GM12878 (cell line): ENCODE measurements around the gene ZPR1. TPM values are rescaled to one million over a fixed set of nuclear protein-coding genes. Genes with fewer than 3 reads are reported as not detected.

Source experiments
- ATAC-seq: fragments of 200-7000 bp; cut with Tn5 transposase; 3 replicates; pipeline ENCODE4 v1.9.1; 2020; ENCODE audit warnings: mild to moderate bottlenecking, moderate library complexity
- BruUV-seq: library from RNA; stranded (reverse); fragments of 400-500 nt; replicated peaks from 2 replicates; lab custom pipeline; 2021; lab: Mats Ljungman, UMichigan
- CTCF ChIA-PET: fragments of 300-600 bp; sonication (Branson Sonifier 250); formaldehyde crosslinking; extraction: SDS; loops from one replicate; lab custom pipeline; 2021; ENCODE audit warnings: inconsistent platforms; lab: Yijun Ruan, JAX
- POLR2A ChIA-PET: fragments of 350-600 bp; formaldehyde crosslinking; extraction: SDS; loops from one replicate; lab custom pipeline; 2021; ENCODE audit warnings: inconsistent platforms; lab: Charles Lee
- RAD21 ChIA-PET: fragments of 300-600 bp; sonication (Branson Sonifier 250); formaldehyde crosslinking; loops from one replicate; lab custom pipeline; 2023; ENCODE audit warnings: antibody characterized with exemption; ENCODE audit not compliant: unreplicated experiment; lab: Charles Lee
- SMC1A ChIA-PET: fragments of 300-600 bp; sonication (Branson Sonifier 250); formaldehyde crosslinking; loops from one replicate; lab custom pipeline; 2023; ENCODE audit not compliant: unreplicated experiment, uncharacterized antibody; lab: Charles Lee
- DNase-seq: peaks from one replicate; pipeline ENCODE4 v3.0.0-alpha.2; 2011; ENCODE audit warnings: low read depth, low spot score
- FAIRE-seq: peaks from 3 replicates; lab custom pipeline; 2011; peaks lifted over from hg19 to GRCh38; lab: Jason Lieb, UNC
- H2AFZ ChIP-seq: 2 replicates; pipeline ENCODE4 v1.6.0; 2011; ENCODE audit warnings: low read depth, low read length, control low read depth; ENCODE audit not compliant: control insufficient read depth
- H3K27ac ChIP-seq: 2 replicates; pipeline ENCODE4 v1.5.1; 2011; ENCODE audit warnings: control low read depth; ENCODE audit not compliant: control insufficient read depth, insufficient read depth
- H3K27me3 ChIP-seq, 2 experiments: replicated peaks in 1 of 2; 2 replicates each; pipeline versions ENCODE4 v1.6.0 to v1.6.1; 2011; ENCODE audit warnings: low read length in 1 of 2; ENCODE audit not compliant: control insufficient read depth in 2 of 2, insufficient read depth in 2 of 2
- H3K36me3 ChIP-seq, 2 experiments: 2 replicates each; pipeline ENCODE4 v1.5.1; 2011; ENCODE audit warnings: low read length in 1 of 2; ENCODE audit not compliant: control insufficient read depth in 2 of 2, insufficient read depth in 2 of 2
- H3K4me1 ChIP-seq: 2 replicates; pipeline ENCODE4 v1.6.1; 2011; ENCODE audit warnings: mild to moderate bottlenecking, low read length, moderate library complexity, mixed read lengths; ENCODE audit not compliant: control insufficient read depth, insufficient read depth
- H3K4me2 ChIP-seq: 2 replicates; pipeline ENCODE4 v1.6.0; 2011; ENCODE audit warnings: control low read depth; ENCODE audit not compliant: control insufficient read depth, insufficient read depth
- H3K4me3 ChIP-seq: fragments of 200-600 bp; sonication (generic); 2 replicates; pipeline ENCODE4 v1.5.1; 2016
- H3K79me2 ChIP-seq: 2 replicates; pipeline ENCODE4 v1.6.0; 2011; ENCODE audit warnings: low read length; ENCODE audit not compliant: control insufficient read depth, insufficient read depth
- H3K9ac ChIP-seq: 2 replicates; pipeline ENCODE4 v1.8.0; 2011; ENCODE audit warnings: low read length, control low read depth, mixed read lengths; ENCODE audit not compliant: control insufficient read depth, insufficient read depth
- H3K9me3 ChIP-seq: replicated peaks from 3 replicates; pipeline ENCODE4 v1.5.1; 2011; ENCODE audit warnings: mild to moderate bottlenecking, low read length; ENCODE audit not compliant: control insufficient read depth, insufficient read depth
- H4K20me1 ChIP-seq: 2 replicates; pipeline ENCODE4 v1.6.0; 2011; ENCODE audit not compliant: control insufficient read depth, insufficient read depth
- CHD2 ChIP-seq: IDR thresholded peaks from 2 replicates; pipeline ENCODE4 v1.6.1; 2011; ENCODE audit warnings: low read depth, low read length, improper control_type of control experiment, borderline replicate concordance
- JUNB ChIP-seq: IDR thresholded peaks from 2 replicates; pipeline ENCODE4 v1.6.1; 2016; ENCODE audit warnings: antibody characterized with exemption, mild to moderate bottlenecking
- NFIC ChIP-seq: IDR thresholded peaks from 2 replicates; pipeline ENCODE4 v1.6.1; 2012; ENCODE audit warnings: low read depth, mild to moderate bottlenecking, inconsistent platforms, low read length, moderate library complexity
- PAX8 ChIP-seq: fragments of 450-650 bp; IDR thresholded peaks from 2 replicates; pipeline ENCODE4 v1.6.1; 2017; ENCODE audit warnings: mild to moderate bottlenecking, moderate library complexity
- POLR2AphosphoS2 ChIP-seq: IDR thresholded peaks from 2 replicates; pipeline ENCODE4 v1.6.1; 2011; ENCODE audit warnings: low read depth, mild to moderate bottlenecking, low read length, improper control_type of control experiment, moderate library complexity
- POLR2AphosphoS5 ChIP-seq: IDR thresholded peaks from 2 replicates; pipeline ENCODE4 v1.6.1; 2011; ENCODE audit warnings: mild to moderate bottlenecking, low read length, inconsistent platforms
- RFX5 ChIP-seq: IDR thresholded peaks from 2 replicates; pipeline ENCODE4 v1.6.1; 2011; ENCODE audit warnings: low read depth, low read length, improper control_type of control experiment
- SMARCA5 ChIP-seq: fragments of 450-650 bp; IDR thresholded peaks from 2 replicates; pipeline ENCODE4 v1.6.1; 2017; ENCODE audit warnings: mild to moderate bottlenecking
- STAT1 ChIP-seq: fragments of 450-650 bp; conservative IDR thresholded peaks from 2 replicates; pipeline ENCODE4 v1.6.1; 2014; ENCODE audit warnings: antibody characterized with exemption, mild to moderate bottlenecking
- TBL1XR1 ChIP-seq: IDR thresholded peaks from 2 replicates; pipeline ENCODE4 v1.6.1; 2012; ENCODE audit warnings: low read depth, low read length, improper control_type of control experiment
- ZNF217 ChIP-seq: fragments of 450-650 bp; IDR thresholded peaks from 2 replicates; pipeline ENCODE4 v1.6.1; 2017; ENCODE audit warnings: antibody characterized with exemption, mild to moderate bottlenecking
- WGBS: methylation state at CpG from one replicate; pipeline ENCODE4 v1.1.6; 2016; ENCODE audit warnings: low lambda C conversion rate; ENCODE audit not compliant: insufficient replicate concordance, insufficient coverage; ENCODE audit errors: missing lambda C conversion rate; 5-methylcytosine and 5-hydroxymethylcytosine counted together
- in situ Hi-C: fragments of 300-500 bp; cut with MboI; formaldehyde crosslinking; loops from 9 replicates; pipeline ENCODE4 v1.14.3; 2018; ENCODE audit warnings: mixed read lengths
- intact Hi-C: fragments of 100-400 bp; cut with micrococcal nuclease; formaldehyde crosslinking; loops from one replicate; pipeline ENCODE4 v1.14.2; 2022; ENCODE audit not compliant: unreplicated experiment
- polyA plus RNA-seq, 11 experiments: library from polyadenylated mRNA; depleted of rRNA in 4 of 11; unstranded in 6 of 11; stranded (reverse) in 5 of 11; fragments of >200 nt; fragmentation: Nextera tagmentation in 4 of 11; fragmentation: Illumina TruSeq in 1 of 11; extraction: Ambion mirVana in 4 of 11; extraction: Trizol in 1 of 11; gene quantifications; 1 replicate in 1 of 11; 2 replicates in 10 of 11; pipeline versions ENCODE4 v1.2.1 to v1.2.3, GENCODE V29; 2011 to 2016; ENCODE audit warnings: inconsistent platforms in 2 of 11, missing spikeins in 2 of 11, low read depth in 1 of 11
- total RNA-seq, 4 experiments: library from RNA; depleted of rRNA in 3 of 4; stranded (reverse); fragments of >200 nt in 3 of 4; fragmentation: Illumina TruSeq in 1 of 4; extraction: Trizol in 1 of 4; gene quantifications; 2 replicates each; pipeline versions ENCODE4 v1.2.1 to v1.2.3, GENCODE V29; 2013 to 2021
- TF ChIP-seq, protein P1 (sequence below): fragments of 450-650 bp; IDR thresholded peaks from 2 replicates; pipeline ENCODE4 v1.6.1; 2016; ENCODE audit warnings: mild to moderate bottlenecking
- TF ChIP-seq, protein P2 (sequence below): IDR thresholded peaks from 2 replicates; pipeline ENCODE4 v1.6.1; 2011; ENCODE audit warnings: borderline replicate concordance, low read depth, mild to moderate bottlenecking, moderate library complexity, mixed read lengths, low read length; ENCODE audit not compliant: insufficient read depth; ENCODE audit errors: extremely low read length
- TF ChIP-seq, protein P3 (sequence below): fragments of 450-650 bp; IDR thresholded peaks from 2 replicates; pipeline ENCODE4 v1.6.1; 2017; ENCODE audit warnings: low read depth, mild to moderate bottlenecking, moderate library complexity
- TF ChIP-seq, protein P4 (sequence below): fragments of 450-650 bp; IDR thresholded peaks from 2 replicates; pipeline ENCODE4 v1.6.1; 2018; ENCODE audit warnings: mild to moderate bottlenecking, low read depth, moderate library complexity; ENCODE audit not compliant: partially characterized antibody

Gene ZPR1
- total and polyA plus RNA-seq, 10 of the 15 experiments (the other 5 are each of a cell fraction or from before 2014, with no cell fraction given), result 9.3 to 89.7 (median 54.7) TPM

DNA sequence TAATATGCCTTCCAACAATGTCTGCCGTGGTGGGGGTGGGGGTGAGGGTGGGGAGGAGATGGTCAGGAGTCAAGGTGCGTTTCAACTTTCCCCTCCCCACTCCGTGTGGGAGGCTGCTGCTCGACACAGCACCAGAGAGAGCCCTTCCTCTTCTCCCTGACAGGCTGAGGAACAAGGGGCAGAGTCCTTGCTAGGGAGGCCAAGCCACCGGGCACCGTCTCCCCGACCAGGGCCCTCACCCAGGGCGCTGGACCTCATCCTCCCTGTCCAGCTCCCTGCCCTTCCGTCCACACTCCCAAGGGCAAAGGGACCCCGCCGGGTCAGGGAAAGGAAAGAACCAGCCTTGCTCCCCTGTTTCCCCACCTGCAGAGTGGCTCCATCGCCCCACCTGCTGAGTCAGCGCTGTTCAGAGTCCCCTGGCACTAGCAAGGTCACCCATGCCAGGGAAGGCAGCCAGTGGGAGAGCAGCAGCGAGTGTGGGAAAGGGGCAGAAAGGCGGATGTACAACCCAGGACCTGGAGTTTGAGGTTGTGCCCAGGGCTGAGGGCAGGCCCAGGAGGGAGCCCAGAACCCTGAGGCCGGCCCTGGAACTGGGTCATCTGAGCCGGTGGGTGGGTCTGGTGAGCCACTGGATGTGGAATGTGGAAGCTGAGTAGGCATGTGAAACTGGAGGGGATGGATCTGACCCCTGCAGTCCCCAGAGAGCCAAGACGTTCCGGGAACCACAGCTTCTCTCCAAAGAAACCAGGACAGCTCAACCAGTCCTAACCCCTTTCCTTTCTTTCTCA, 62.2 kb downstream of the ZPR1 start (continued):
- TF ChIP-seq, protein P1, sequence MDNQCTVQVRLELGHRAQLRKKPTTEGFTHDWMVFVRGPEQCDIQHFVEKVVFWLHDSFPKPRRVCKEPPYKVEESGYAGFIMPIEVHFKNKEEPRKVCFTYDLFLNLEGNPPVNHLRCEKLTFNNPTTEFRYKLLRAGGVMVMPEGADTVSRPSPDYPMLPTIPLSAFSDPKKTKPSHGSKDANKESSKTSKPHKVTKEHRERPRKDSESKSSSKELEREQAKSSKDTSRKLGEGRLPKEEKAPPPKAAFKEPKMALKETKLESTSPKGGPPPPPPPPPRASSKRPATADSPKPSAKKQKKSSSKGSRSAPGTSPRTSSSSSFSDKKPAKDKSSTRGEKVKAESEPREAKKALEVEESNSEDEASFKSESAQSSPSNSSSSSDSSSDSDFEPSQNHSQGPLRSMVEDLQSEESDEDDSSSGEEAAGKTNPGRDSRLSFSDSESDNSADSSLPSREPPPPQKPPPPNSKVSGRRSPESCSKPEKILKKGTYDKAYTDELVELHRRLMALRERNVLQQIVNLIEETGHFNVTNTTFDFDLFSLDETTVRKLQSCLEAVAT, result no peak
- TF ChIP-seq STAT1 (no peak), SMARCA5 (no peak), POLR2AphosphoS5 (no peak), NFIC (no peak), CHD2 (no peak), POLR2AphosphoS2 (no peak), ZNF217 (no peak), JUNB (no peak), TBL1XR1 (no peak)
- TF ChIP-seq, protein P2, sequence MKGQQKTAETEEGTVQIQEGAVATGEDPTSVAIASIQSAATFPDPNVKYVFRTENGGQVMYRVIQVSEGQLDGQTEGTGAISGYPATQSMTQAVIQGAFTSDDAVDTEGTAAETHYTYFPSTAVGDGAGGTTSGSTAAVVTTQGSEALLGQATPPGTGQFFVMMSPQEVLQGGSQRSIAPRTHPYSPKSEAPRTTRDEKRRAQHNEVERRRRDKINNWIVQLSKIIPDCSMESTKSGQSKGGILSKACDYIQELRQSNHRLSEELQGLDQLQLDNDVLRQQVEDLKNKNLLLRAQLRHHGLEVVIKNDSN, result no peak

DNA sequence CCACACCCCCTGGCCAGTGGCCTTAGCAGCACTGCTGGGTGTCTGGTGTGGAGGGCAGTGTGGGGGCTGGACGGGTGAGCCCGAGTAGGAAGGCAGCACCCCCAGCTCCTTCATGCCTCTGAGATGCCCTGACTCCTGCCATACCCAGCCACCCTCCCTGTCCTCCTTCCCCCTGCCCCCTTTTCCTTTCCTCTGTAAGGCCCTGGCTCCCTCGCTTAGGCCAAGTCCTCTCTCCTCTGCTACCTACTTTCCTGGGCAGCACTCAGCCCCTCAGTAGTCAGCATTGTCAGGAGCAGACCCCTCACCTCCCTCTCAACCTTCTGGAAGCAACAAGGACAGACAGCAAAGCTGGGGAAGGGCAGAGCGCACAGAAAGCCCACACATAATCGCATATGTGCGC, 63.0 kb downstream of the ZPR1 start:
- H2AFZ ChIP-seq, result no peak overlapping the region
- in situ Hi-C loops (no loop called here), intact Hi-C loops (no loop called here)
- no peaks in the 10 kb centered on the region for H4K20me1 ChIP-seq
- POLR2A ChIA-PET, result no interaction called here
- no peak overlapping the region for H3K4me2 ChIP-seq
- H3K9me3 ChIP-seq, result no peaks in the 10 kb centered on the region
- no peaks in the 10 kb centered on the region for H3K36me3 ChIP-seq
- H3K27me3 ChIP-seq, result peaks cover 0 to 3% of the 10 kb centered on the region in 2 experiments
- no peaks in the 10 kb centered on the region for H3K79me2 ChIP-seq
- RAD21 ChIA-PET, result no interaction called here
- no peak for FAIRE-seq
- SMC1A ChIA-PET, result no interaction called here
- no TSS peak for BruUV-seq
- no peaks in the 10 kb centered on the region for H3K4me1 ChIP-seq
- ATAC-seq, result no peak
- H3K4me3 ChIP-seq, result no peak overlapping the region
- CTCF ChIA-PET, result no interaction called here
- no peak overlapping the region for H3K27ac ChIP-seq
- DNase-seq, result no peak
- H3K9ac ChIP-seq, result no peak overlapping the region
- WGBS, result 58% methylated on average over 6 of the region's 6 CpGs
- TF ChIP-seq, protein P3, sequence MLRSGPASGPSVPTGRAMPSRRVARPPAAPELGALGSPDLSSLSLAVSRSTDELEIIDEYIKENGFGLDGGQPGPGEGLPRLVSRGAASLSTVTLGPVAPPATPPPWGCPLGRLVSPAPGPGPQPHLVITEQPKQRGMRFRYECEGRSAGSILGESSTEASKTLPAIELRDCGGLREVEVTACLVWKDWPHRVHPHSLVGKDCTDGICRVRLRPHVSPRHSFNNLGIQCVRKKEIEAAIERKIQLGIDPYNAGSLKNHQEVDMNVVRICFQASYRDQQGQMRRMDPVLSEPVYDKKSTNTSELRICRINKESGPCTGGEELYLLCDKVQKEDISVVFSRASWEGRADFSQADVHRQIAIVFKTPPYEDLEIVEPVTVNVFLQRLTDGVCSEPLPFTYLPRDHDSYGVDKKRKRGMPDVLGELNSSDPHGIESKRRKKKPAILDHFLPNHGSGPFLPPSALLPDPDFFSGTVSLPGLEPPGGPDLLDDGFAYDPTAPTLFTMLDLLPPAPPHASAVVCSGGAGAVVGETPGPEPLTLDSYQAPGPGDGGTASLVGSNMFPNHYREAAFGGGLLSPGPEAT, result no peak
- TF ChIP-seq, protein P4, sequence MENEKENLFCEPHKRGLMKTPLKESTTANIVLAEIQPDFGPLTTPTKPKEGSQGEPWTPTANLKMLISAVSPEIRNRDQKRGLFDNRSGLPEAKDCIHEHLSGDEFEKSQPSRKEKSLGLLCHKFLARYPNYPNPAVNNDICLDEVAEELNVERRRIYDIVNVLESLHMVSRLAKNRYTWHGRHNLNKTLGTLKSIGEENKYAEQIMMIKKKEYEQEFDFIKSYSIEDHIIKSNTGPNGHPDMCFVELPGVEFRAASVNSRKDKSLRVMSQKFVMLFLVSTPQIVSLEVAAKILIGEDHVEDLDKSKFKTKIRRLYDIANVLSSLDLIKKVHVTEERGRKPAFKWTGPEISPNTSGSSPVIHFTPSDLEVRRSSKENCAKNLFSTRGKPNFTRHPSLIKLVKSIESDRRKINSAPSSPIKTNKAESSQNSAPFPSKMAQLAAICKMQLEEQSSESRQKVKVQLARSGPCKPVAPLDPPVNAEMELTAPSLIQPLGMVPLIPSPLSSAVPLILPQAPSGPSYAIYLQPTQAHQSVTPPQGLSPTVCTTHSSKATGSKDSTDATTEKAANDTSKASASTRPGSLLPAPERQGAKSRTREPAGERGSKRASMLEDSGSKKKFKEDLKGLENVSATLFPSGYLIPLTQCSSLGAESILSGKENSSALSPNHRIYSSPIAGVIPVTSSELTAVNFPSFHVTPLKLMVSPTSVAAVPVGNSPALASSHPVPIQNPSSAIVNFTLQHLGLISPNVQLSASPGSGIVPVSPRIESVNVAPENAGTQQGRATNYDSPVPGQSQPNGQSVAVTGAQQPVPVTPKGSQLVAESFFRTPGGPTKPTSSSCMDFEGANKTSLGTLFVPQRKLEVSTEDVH, result no peak
- TF ChIP-seq RFX5 (no peak), PAX8 (no peak)
